Activated CD8-positive, alpha-beta memory T cell treated with anti-CD3 and anti-CD28 coated beads, Interleukin-2, amount 50 U/mL, for 48 hours (primary cell): Measurements from ENCODE around the gene TPI1.

Source experiments
- DNase-seq: peaks from one replicate; pipeline ENCODE4 v3.0.0-alpha.2; 2020

Gene TPI1

GRCh38 chr12:6867413-6868210 lies at the start of gene TPI1:
TPI1 (plus strand) TSS chr12:6867531; CDS start chr12:6867567, 36 bp downstream.
- peak; percentile 92 for DNase-seq

GRCh38 chr12:6817662-6818157 lies 49.6 kb upstream of the TPI1 start:
- DNase-seq: no peak

DNA sequence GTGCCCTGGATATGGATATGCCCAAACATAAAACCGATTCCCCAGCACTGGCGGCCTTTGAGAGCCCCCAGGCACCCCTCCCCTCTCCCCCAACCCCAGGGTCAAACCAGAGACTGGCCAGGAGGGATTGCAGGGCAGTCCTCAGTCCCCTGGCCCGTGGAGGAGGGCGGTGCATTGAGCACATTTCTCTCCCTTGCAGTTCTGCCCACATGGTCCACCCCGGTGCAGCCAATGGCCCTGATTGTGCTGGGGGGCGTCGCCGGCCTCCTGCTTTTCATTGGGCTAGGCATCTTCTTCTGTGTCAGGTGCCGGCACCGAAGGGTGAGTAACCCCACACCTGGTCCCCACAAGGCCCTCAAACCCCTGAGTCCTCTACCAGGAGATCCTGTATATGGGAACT lies 49.1 kb upstream of the TPI1 start:
- no peak for DNase-seq

DNA sequence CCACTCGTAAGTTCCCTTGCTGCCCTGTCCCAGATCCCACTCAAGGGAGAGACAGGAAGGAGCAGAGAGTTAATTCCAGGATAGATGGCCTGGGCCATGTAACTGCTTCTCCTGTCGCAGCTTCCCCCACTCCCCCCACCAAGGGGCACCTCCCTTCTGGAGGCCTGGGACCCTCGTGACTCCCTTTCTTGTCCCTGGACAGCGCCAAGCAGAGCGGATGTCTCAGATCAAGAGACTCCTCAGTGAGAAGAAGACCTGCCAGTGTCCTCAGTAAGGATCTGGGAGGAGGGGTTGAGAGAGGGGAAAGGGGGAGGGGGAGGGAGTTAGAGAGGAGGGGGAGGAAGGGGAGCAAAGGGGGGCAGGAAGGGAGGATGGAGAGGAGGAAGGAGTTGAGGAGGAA lies 48.7 kb upstream of the TPI1 start:
- DNase-seq: no peak

GRCh38 chr12:6819106-6820030 lies 48.0 kb upstream of the TPI1 start:
- no peak for DNase-seq

GRCh38 chr12:6820166-6820565 lies 47.2 kb upstream of the TPI1 start:
- no peak for DNase-seq

DNA sequence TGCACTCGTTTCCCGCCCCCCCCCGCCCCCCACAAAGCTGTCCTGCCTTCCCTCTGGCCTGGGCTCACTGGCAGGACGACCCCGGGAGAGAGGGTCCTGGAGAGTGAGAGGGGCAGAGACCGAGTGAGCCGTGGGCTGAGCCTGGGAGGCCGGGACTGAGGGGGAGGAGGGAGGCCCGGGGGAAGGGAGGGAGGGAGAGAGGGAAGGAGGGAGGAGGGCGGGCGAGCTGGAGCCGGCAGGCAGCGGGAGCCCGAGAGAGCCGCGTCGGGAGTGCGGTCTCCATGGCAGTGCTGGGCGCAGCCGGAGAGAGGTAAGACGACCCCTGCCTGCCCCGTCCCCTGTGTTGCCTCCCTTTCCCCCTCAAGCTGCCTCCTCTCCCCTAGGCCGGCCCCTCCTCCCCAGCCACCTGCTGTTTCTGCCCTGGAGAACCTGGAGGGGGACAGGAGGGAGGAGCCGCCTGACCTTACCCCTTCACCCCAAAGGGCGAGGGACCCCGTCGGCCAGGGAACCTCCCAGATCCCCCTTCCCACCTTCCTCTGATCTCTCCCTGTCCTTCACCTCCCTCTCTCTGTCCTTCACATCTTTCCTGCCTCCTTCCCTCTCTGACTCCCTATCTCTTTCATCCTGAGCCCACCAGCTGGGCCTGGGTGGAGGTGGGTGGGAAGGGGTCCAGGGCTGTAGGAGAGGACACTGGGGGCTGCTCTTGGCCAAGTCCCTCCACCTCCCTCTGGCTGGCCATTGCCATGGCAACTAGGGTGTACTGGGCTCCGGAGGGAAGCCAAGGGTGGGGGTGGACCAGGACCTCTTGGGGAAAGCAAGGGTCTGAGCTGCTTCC lies 45.5 kb upstream of the TPI1 start, which contains the start of gene GPR162:
Gene GPR162 (plus strand): TSS at position 231 of the 835 bp plus-strand sequence. CDS start 2,078 bp downstream, outside the sequence.
- no peak for DNase-seq

DNA sequence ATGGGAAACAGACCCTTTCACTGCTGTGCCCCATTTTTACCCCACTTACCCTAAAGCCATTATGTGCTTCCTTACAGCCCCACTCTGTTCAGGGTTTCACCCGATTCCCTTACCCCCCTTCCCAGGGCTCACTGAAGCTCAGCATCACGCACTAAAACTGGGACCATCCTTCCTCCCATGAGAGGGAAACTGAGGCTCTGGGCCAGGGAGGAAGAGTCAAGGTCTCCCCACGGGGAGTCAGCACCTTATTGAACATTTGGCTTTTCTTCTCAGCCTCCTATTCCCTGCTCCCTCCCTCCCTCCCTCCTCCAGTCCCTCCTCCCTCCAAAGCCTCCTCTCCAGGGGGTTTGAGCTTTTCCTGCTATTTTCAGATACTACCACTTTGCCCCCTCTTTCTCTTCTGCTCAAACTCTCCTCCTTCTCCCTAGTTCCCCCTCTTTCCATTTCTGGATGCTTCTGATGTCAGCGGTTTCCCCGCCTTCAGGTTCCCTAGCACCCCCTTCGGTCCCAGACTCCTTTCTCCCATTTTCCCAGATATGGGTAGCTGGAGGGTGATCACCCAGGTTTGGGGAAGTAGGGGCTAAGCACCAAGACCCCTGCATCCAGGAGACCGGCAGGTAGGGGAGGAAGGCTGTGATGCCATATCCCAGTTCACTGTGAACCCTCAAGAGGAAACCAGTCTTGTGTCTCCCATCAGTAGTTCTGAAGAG lies 44.8 kb upstream of the TPI1 start:
- DNase-seq: no peak

- no peak for DNase-seq
Observed at GRCh38 chr12:6823182-6824084, 43.9 kb upstream of the TPI1 start.

DNA sequence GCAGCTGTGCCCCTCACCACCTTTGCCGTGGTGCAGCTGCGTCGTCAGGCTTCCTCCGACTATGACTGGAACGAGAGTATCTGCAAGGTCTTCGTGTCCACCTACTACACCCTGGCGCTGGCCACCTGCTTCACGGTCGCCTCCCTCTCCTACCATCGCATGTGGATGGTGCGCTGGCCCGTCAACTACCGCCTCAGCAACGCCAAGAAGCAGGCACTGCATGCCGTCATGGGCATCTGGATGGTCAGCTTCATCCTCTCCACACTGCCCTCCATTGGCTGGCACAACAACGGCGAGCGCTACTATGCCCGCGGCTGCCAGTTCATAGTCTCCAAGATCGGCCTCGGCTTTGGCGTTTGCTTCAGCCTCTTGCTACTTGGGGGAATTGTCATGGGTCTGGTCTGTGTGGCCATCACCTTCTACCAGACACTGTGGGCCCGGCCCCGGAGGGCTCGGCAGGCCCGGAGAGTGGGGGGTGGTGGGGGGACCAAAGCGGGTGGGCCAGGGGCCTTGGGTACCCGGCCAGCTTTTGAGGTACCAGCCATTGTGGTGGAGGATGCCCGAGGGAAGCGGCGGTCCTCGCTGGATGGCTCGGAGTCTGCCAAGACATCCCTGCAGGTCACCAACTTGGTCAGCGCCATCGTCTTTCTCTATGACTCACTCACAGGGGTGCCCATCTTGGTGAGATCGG lies 43.1 kb upstream of the TPI1 start:
- no peak for DNase-seq

DNA sequence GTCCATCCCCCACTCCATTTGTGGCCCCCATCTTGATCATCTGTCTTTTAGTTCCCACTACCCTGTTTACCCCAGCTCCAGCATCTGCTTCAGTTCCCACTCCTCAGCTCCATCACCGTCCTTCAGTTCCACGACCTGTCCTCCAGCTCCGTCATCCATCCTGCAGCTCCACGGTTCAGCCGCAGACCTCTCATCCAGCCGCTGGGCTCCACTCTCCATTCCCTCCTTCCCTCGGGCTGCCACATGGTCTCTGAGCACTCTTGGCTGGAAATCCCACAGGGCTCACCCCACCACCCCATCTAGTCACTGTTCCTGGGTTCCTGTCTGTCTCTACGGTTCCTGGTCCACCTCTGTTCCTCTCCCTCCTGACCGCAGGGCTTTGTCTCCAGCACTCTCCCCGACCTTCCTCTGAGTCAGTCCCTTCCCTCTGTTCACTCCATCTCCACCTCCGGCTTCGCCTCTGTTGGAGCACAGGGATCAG lies 42.4 kb upstream of the TPI1 start:
- no peak for DNase-seq

DNA sequence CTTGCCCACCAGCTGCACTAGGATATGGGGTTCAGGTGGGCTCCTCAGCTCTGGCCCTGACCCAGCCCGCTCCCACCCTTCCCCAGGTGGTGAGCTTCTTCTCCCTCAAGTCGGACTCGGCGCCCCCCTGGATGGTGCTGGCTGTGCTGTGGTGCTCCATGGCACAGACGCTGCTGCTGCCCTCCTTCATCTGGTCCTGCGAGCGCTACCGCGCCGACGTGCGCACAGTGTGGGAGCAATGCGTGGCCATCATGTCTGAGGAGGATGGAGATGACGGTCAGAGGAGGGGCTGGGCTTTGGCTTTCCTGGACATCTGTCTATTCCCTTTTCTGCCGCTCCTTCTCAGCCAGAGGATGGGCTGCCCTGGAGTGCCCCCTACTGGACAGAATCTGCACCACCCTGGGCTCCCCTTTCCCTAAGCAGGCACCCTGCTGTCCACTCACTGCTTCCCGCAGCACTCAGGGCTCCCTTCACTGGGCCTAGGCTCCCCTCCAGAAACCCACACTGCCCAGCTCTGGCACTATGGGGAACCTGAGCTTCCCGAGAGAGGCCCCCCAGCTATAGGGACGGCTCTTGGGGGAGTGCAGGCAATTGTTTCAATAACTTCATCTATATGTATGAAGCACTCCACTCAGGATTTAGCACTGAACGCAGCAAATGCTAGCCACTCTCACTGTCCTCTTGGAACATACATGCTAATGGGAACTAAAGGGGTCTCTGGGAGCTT lies 41.8 kb upstream of the TPI1 start:
- DNase-seq: peak; percentile 96

- DNase-seq: no peak
Observed at GRCh38 chr12:6826125-6826733, 41.1 kb upstream of the TPI1 start.

GRCh38 chr12:6826734-6827436 lies 40.4 kb upstream of the TPI1 start:
- DNase-seq: no peak

GRCh38 chr12:6827437-6827911 lies 39.9 kb upstream of the TPI1 start:
- peak; percentile 72 for DNase-seq

DNA sequence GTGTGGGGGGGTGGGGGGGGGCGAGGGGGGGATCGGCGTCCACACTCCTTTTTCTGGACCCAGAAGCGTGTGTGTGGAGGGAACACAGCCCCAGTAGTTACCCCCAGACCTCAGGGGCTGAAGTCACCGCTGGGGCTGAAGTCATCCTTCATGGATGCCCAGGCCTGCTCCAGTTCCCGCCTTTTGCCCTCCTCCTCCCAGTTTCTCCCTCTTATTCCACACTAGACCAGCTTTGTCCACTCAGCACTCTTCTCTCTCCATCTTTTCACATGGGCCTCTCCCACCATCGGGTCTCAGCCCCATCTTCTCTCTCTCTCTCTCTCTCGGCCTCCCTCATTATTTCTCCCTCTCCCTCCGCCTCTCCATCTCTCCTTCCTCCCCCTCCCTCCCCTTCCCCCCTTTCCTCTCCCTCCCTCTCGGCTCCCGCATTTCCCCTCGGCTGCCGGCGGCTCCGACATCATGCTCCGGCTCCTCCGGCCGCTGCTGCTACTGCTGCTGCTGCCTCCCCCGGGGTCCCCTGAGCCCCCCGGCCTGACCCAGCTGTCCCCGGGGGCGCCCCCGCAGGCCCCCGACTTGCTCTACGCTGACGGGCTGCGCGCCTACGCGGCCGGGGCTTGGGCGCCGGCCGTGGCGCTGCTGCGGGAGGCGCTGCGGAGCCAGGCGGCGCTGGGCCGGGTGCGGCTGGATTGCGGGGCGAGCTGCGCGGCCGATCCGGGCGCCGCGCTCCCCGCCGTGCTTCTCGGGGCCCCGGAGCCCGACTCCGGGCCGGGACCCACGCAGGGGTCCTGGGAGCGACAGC lies 39.1 kb upstream of the TPI1 start, which contains the start of gene P3H3:
Gene P3H3 (plus strand): TSS at position 426 of the 799 bp plus-strand sequence. CDS start 34 bp downstream, at position 460.
- DNase-seq: no peak
